HG02981 (cell line): Measurements from ENCODE around the gene DNM2.
"Not testable (repeated sequence)": the region's sequence is repeated elsewhere in the genome, so short reads cannot be mapped to it uniquely, and the experiment has no call there.

Source experiments
- ATAC-seq: cut with Tn5 transposase; IDR thresholded peaks from one replicate; pipeline ENCODE4 v1.9.1; 2021; ENCODE audit warnings: mild to moderate bottlenecking, moderate library complexity; ENCODE audit not compliant: unreplicated experiment

Gene DNM2

GRCh38 chr19:10724573-10725071 is 6.7 kb downstream of the DNM2 start:
- no peak for ATAC-seq

- no peak for ATAC-seq
Observed at GRCh38 chr19:10725415-10725814, 7.5 kb downstream of the DNM2 start.

GRCh38 chr19:10726268-10726667 is 8.4 kb downstream of the DNM2 start:
- no peak for ATAC-seq

- ATAC-seq, result no peak
Observed at GRCh38 chr19:10727685-10728201, 9.9 kb downstream of the DNM2 start.

- ATAC-seq, result no peak
Observed at GRCh38 chr19:10729411-10729810, 11.5 kb downstream of the DNM2 start.

- no peak for ATAC-seq
Observed at GRCh38 chr19:10730932-10731331, 13.1 kb downstream of the DNM2 start.

GRCh38 chr19:10735741-10736140 is 17.9 kb downstream of the DNM2 start:
- no peak for ATAC-seq

GRCh38 chr19:10736189-10736588 is 18.3 kb downstream of the DNM2 start:
- ATAC-seq, result no peak

GRCh38 chr19:10736916-10737551 is 19.2 kb downstream of the DNM2 start:
- no peak for ATAC-seq

- ATAC-seq, result no peak
Observed at GRCh38 chr19:10737722-10738121, 19.8 kb downstream of the DNM2 start.

- no peak for ATAC-seq
Observed at GRCh38 chr19:10740798-10741197, 22.9 kb downstream of the DNM2 start.

GRCh38 chr19:10742476-10742875 is 24.6 kb downstream of the DNM2 start:
- ATAC-seq, result no peak

- ATAC-seq, result no peak
Observed at GRCh38 chr19:10744253-10744798, 26.4 kb downstream of the DNM2 start.

- no peak for ATAC-seq
Observed at GRCh38 chr19:10744801-10745293, 27.0 kb downstream of the DNM2 start.

- ATAC-seq, result not testable (repeated sequence)
Observed at GRCh38 chr19:10746437-10746836, 28.6 kb downstream of the DNM2 start.

- ATAC-seq, result no peak
Observed at GRCh38 chr19:10747271-10747670, 29.4 kb downstream of the DNM2 start.

- ATAC-seq, result no peak
Observed at GRCh38 chr19:10747674-10748073, 29.8 kb downstream of the DNM2 start.

- no peak for ATAC-seq
Observed at GRCh38 chr19:10748195-10748926, 30.5 kb downstream of the DNM2 start.

- ATAC-seq, result no peak
Observed at GRCh38 chr19:10748927-10749434, 31.1 kb downstream of the DNM2 start.

GRCh38 chr19:10749435-10750384 is 31.8 kb downstream of the DNM2 start:
- no peak for ATAC-seq
